ENCODE results near the gene PON1.

DNA sequence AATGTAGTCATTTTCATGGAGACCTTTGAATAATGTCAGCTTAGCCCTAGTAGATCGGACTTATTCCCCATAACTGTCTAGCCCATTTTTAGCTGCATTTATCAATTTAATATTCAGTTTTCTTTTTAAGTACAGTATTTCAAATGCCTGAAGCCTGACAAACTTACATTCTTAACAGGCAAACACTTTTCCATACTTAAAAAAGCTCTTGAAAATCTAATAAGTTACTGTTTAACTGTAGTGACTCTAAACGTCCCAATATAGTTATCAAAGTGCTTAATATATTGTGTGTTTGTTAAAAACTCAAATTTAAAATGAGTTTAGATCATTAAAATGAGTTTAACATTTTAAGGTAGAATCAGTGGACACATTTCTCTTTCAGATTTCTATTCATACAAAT is 44.9 kb downstream of the PON1 start:
- TF ChIP-seq POLR2AphosphoS5 (IDR thresholded peaks at IDR 0.05; ENCODE audit: low read depth, low read length) (no peak), TAF1 (IDR thresholded peaks at IDR 0.05; ENCODE audit: low read depth, low read length) (no peak), SP2 (IDR thresholded peaks at IDR 0.05; ENCODE audit: low read length) (no peak), RBBP5 (IDR thresholded peaks at IDR 0.05; ENCODE audit: borderline replicate concordance, low read depth, low read length) (no peak), EP300 (IDR thresholded peaks at IDR 0.05; ENCODE audit: borderline replicate concordance in 1 of 2, low read depth in 2 of 2, low read length in 2 of 2) (no peak), CHD2 (IDR thresholded peaks at IDR 0.05; ENCODE audit: low read length) (no peak)
- TF ChIP-seq, protein P1, sequence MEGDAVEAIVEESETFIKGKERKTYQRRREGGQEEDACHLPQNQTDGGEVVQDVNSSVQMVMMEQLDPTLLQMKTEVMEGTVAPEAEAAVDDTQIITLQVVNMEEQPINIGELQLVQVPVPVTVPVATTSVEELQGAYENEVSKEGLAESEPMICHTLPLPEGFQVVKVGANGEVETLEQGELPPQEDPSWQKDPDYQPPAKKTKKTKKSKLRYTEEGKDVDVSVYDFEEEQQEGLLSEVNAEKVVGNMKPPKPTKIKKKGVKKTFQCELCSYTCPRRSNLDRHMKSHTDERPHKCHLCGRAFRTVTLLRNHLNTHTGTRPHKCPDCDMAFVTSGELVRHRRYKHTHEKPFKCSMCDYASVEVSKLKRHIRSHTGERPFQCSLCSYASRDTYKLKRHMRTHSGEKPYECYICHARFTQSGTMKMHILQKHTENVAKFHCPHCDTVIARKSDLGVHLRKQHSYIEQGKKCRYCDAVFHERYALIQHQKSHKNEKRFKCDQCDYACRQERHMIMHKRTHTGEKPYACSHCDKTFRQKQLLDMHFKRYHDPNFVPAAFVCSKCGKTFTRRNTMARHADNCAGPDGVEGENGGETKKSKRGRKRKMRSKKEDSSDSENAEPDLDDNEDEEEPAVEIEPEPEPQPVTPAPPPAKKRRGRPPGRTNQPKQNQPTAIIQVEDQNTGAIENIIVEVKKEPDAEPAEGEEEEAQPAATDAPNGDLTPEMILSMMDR (IDR thresholded peaks at IDR 0.05; ENCODE audit: control extremely low read depth in 1 of 3, insufficient read depth in 1 of 3, low read depth in 1 of 3, low read length in 3 of 3) = no peak

Data from H1 (cell line).